SJCRH30 (cell line): ENCODE measurements around the gene CDRT4. TPM values are rescaled to one million over a fixed set of nuclear protein-coding genes. Genes with fewer than 3 reads are reported as not detected.
"Not testable (repeated sequence)": the region's sequence is repeated elsewhere in the genome, so short reads cannot be mapped to it uniquely, and the experiment has no call there.

ENCODE experiments used
- DNase-seq, 2 experiments: peaks; one replicate each; pipeline ENCODE4 v3.0.0-alpha.2; 2015 to 2020
- H3K27ac ChIP-seq: fragments of 250-450 bp; sonication (Bioruptor Pico); 2 replicates; pipeline ENCODE4 v1.5.1; 2020; ENCODE audit warnings: mild to moderate bottlenecking, moderate library complexity
- H3K27me3 ChIP-seq: fragments of 250-450 bp; sonication (Bioruptor Pico); 2 replicates; pipeline ENCODE4 v1.5.1; 2020; ENCODE audit warnings: mild to moderate bottlenecking, moderate library complexity
- H3K36me3 ChIP-seq: fragments of 250-450 bp; sonication (Bioruptor Pico); 2 replicates; pipeline ENCODE4 v1.5.1; 2020; ENCODE audit warnings: mild to moderate bottlenecking, moderate library complexity
- H3K4me1 ChIP-seq: fragments of 250-450 bp; sonication (Bioruptor Pico); 2 replicates; pipeline ENCODE4 v1.5.1; 2020; ENCODE audit warnings: mild to moderate bottlenecking, moderate library complexity
- H3K4me3 ChIP-seq: fragments of 250-450 bp; sonication (Bioruptor Pico); 2 replicates; pipeline ENCODE4 v1.5.1; 2020; ENCODE audit warnings: mild to moderate bottlenecking, moderate library complexity
- H3K9me3 ChIP-seq: fragments of 250-450 bp; sonication (Bioruptor Pico); replicated peaks from 2 replicates; pipeline ENCODE4 v1.5.1; 2020; ENCODE audit warnings: mild to moderate bottlenecking, moderate library complexity
- total RNA-seq: library from RNA; depleted of rRNA; stranded (reverse); fragments of >200 nt; shearing (Covaris generic); gene quantifications from 2 replicates; pipeline ENCODE4 v1.2.3, GENCODE V29; 2014; rRNA removed

The CDRT4 gene
- total RNA-seq = 0.04 TPM in 1 of 2 replicates, not detected in the other

- H3K27ac ChIP-seq = no peak within 1 kb of the TSS
- H3K9me3 ChIP-seq = peaks cover 5% of the 10 kb centered on the region; the same call in 1 of the 2 replicates
- peaks cover 11% of the 10 kb centered on the region; the same call in 1 of the 2 replicates for H3K4me1 ChIP-seq
- no peaks in the 10 kb centered on the region for H3K36me3 ChIP-seq
- H3K4me3 ChIP-seq = no peak within 1 kb of the TSS
- no peak for DNase-seq
- H3K27me3 ChIP-seq = no peaks in the 10 kb centered on the region
Measured at GRCh38 chr17:15467592-15467991, at the start of gene CDRT4. Gene CDRT4 (minus strand): TSS chr17:15467621. CDS start chr17:15440238, 27,383 bp downstream.

GRCh38 chr17:15516150-15516549 lies 48.7 kb upstream of the CDRT4 start:
- H3K36me3 ChIP-seq = no peaks in the 10 kb centered on the region
- no peak overlapping the region for H3K4me3 ChIP-seq
- no peaks in the 10 kb centered on the region for H3K9me3 ChIP-seq
- no peaks in the 10 kb centered on the region for H3K4me1 ChIP-seq
- H3K27me3 ChIP-seq = peaks cover 4% of the 10 kb centered on the region; the same call in 1 of the 2 replicates
- H3K27ac ChIP-seq = no peak overlapping the region
- peak in 1 of 2 experiments; percentile 1 for DNase-seq

GRCh38 chr17:15514469-15514868 lies 47.0 kb upstream of the CDRT4 start:
- no peak for DNase-seq
- H3K27ac ChIP-seq = no peak overlapping the region
- peaks cover 4% of the 10 kb centered on the region; the same call in 1 of the 2 replicates for H3K27me3 ChIP-seq
- H3K9me3 ChIP-seq = no peaks in the 10 kb centered on the region
- H3K36me3 ChIP-seq = no peaks in the 10 kb centered on the region
- no peaks in the 10 kb centered on the region for H3K4me1 ChIP-seq
- no peak overlapping the region for H3K4me3 ChIP-seq

- H3K4me3 ChIP-seq = no peak overlapping the region
- H3K36me3 ChIP-seq = no peaks in the 10 kb centered on the region
- DNase-seq = peak in 1 of 2 experiments; percentile 2
- peaks cover 4% of the 10 kb centered on the region; the same call in 1 of the 2 replicates for H3K27me3 ChIP-seq
- H3K27ac ChIP-seq = no peak overlapping the region
- no peaks in the 10 kb centered on the region for H3K9me3 ChIP-seq
- H3K4me1 ChIP-seq = no peaks in the 10 kb centered on the region
Measured at GRCh38 chr17:15513856-15514459, 46.5 kb upstream of the CDRT4 start.

- H3K4me1 ChIP-seq = no peaks in the 10 kb centered on the region
- no peaks in the 10 kb centered on the region for H3K9me3 ChIP-seq
- no peak overlapping the region for H3K4me3 ChIP-seq
- no peak overlapping the region for H3K27ac ChIP-seq
- H3K27me3 ChIP-seq = peaks cover 4% of the 10 kb centered on the region; the same call in 1 of the 2 replicates
- DNase-seq = peak in 1 of 2 experiments; percentile 6
- H3K36me3 ChIP-seq = no peaks in the 10 kb centered on the region
Measured at GRCh38 chr17:15513058-15513791, 45.8 kb upstream of the CDRT4 start.

GRCh38 chr17:15512071-15512709 lies 44.8 kb upstream of the CDRT4 start:
- DNase-seq = no peak
- Histone ChIP-seq H3K4me3 (no peak overlapping the region), H3K27ac (no peak overlapping the region), H3K4me1 (no peaks in the 10 kb centered on the region), H3K9me3 (no peaks in the 10 kb centered on the region), H3K36me3 (no peaks in the 10 kb centered on the region), H3K27me3 (peaks cover 4% of the 10 kb centered on the region; the same call in 1 of the 2 replicates)

GRCh38 chr17:15511142-15511541 lies 43.7 kb upstream of the CDRT4 start:
- no peak overlapping the region for H3K4me3 ChIP-seq
- no peak for DNase-seq
- H3K9me3 ChIP-seq = no peaks in the 10 kb centered on the region
- H3K27ac ChIP-seq = no peak overlapping the region
- no peaks in the 10 kb centered on the region for H3K36me3 ChIP-seq
- peaks cover 4% of the 10 kb centered on the region; the same call in 1 of the 2 replicates for H3K27me3 ChIP-seq
- H3K4me1 ChIP-seq = no peaks in the 10 kb centered on the region

GRCh38 chr17:15510361-15510760 lies 42.9 kb upstream of the CDRT4 start:
- no peak overlapping the region for H3K4me3 ChIP-seq
- no peak overlapping the region for H3K27ac ChIP-seq
- no peaks in the 10 kb centered on the region for H3K9me3 ChIP-seq
- peak in 1 of 2 experiments; percentile 46 for DNase-seq
- H3K27me3 ChIP-seq = peaks cover 4% of the 10 kb centered on the region; the same call in 1 of the 2 replicates
- no peaks in the 10 kb centered on the region for H3K4me1 ChIP-seq
- no peaks in the 10 kb centered on the region for H3K36me3 ChIP-seq

GRCh38 chr17:15509095-15509494 lies 41.7 kb upstream of the CDRT4 start:
- peaks cover 4% of the 10 kb centered on the region; the same call in 1 of the 2 replicates for H3K27me3 ChIP-seq
- H3K27ac ChIP-seq = no peak overlapping the region
- no peaks in the 10 kb centered on the region for H3K36me3 ChIP-seq
- no peak overlapping the region for H3K4me3 ChIP-seq
- H3K4me1 ChIP-seq = no peaks in the 10 kb centered on the region
- H3K9me3 ChIP-seq = no peaks in the 10 kb centered on the region
- DNase-seq = no peak

GRCh38 chr17:15508466-15508865 lies 41.0 kb upstream of the CDRT4 start:
- H3K27ac ChIP-seq = no peak overlapping the region

GRCh38 chr17:15507896-15508295 lies 40.5 kb upstream of the CDRT4 start:
- DNase-seq = no peak
- Histone ChIP-seq H3K36me3 (no peaks in the 10 kb centered on the region), H3K4me3 (no peak overlapping the region), H3K27ac (no peak overlapping the region), H3K27me3 (peaks cover 4% of the 10 kb centered on the region; the same call in 1 of the 2 replicates), H3K9me3 (no peaks in the 10 kb centered on the region), H3K4me1 (no peaks in the 10 kb centered on the region)

More at GRCh38 chr17:15508466-15508865, 41.0 kb upstream of the CDRT4 start:
- Histone ChIP-seq H3K9me3 (no peaks in the 10 kb centered on the region), H3K4me1 (no peaks in the 10 kb centered on the region), H3K4me3 (no peak overlapping the region), H3K27me3 (peaks cover 4% of the 10 kb centered on the region; the same call in 1 of the 2 replicates), H3K36me3 (no peaks in the 10 kb centered on the region)
- no peak for DNase-seq

GRCh38 chr17:15507001-15507400 lies 39.6 kb upstream of the CDRT4 start:
- DNase-seq = no peak
- no peaks in the 10 kb centered on the region for H3K4me1 ChIP-seq

GRCh38 chr17:15505708-15506107 lies 38.3 kb upstream of the CDRT4 start:
- H3K9me3 ChIP-seq, H3K27ac ChIP-seq, H3K4me3 ChIP-seq, H3K27me3 ChIP-seq, H3K4me1 ChIP-seq, H3K36me3 ChIP-seq, DNase-seq: not testable (repeated sequence)

More at GRCh38 chr17:15507001-15507400, 39.6 kb upstream of the CDRT4 start:
- H3K36me3 ChIP-seq = no peaks in the 10 kb centered on the region
- no peak overlapping the region for H3K27ac ChIP-seq
- no peaks in the 10 kb centered on the region for H3K9me3 ChIP-seq
- no peak overlapping the region for H3K4me3 ChIP-seq
- no peaks in the 10 kb centered on the region; the same call in 1 of the 2 replicates for H3K27me3 ChIP-seq

- Histone ChIP-seq H3K4me1 (no peaks in the 10 kb centered on the region), H3K4me3 (no peak overlapping the region), H3K27ac (no peak overlapping the region), H3K9me3 (no peaks in the 10 kb centered on the region), H3K36me3 (no peaks in the 10 kb centered on the region), H3K27me3 (no peaks in the 10 kb centered on the region; the same call in 1 of the 2 replicates)
- no peak for DNase-seq
Measured at GRCh38 chr17:15503731-15504130, 36.3 kb upstream of the CDRT4 start.
